GM19438 (cell line): ENCODE results near the gene CTAG1B.
"Not testable (repeated sequence)": the region's sequence is repeated elsewhere in the genome, so short reads cannot be mapped to it uniquely, and the experiment has no call there.

Experiments
- ATAC-seq: cut with Tn5 transposase; IDR thresholded peaks from one replicate; pipeline ENCODE4 v1.9.1; 2021; ENCODE audit warnings: low read depth; ENCODE audit not compliant: unreplicated experiment

Gene CTAG1B

GRCh38 chrX:154619182-154619581 is at the start of gene CTAG1B:
CTAG1B (minus strand) TSS chrX:154619282; CDS start chrX:154619218, 64 bp downstream.
- not testable (repeated sequence) for ATAC-seq

GRCh38 chrX:154661899-154662298 is 42.8 kb upstream of the CTAG1B start:
- ATAC-seq: no peak

GRCh38 chrX:154661170-154661569 is 42.1 kb upstream of the CTAG1B start:
- no peak for ATAC-seq

GRCh38 chrX:154660541-154660940 is 41.5 kb upstream of the CTAG1B start:
- ATAC-seq: no peak

- no peak for ATAC-seq
These were observed 39.9 kb upstream of the CTAG1B start for GRCh38 chrX:154658957-154659356.

- ATAC-seq: no peak
These were observed 39.1 kb upstream of the CTAG1B start for GRCh38 chrX:154658187-154658586.

- ATAC-seq: no peak
These were observed 38.2 kb upstream of the CTAG1B start for GRCh38 chrX:154657226-154657805.

GRCh38 chrX:154655786-154656185 is 36.7 kb upstream of the CTAG1B start:
- no peak for ATAC-seq

GRCh38 chrX:154655346-154655745 is 36.3 kb upstream of the CTAG1B start:
- ATAC-seq: no peak

- ATAC-seq: no peak
These were observed 35.8 kb upstream of the CTAG1B start for GRCh38 chrX:154654925-154655324.

- no peak for ATAC-seq
These were observed 35.3 kb upstream of the CTAG1B start for GRCh38 chrX:154654372-154654771.

GRCh38 chrX:154653413-154653812 is 34.3 kb upstream of the CTAG1B start, which contains the start of gene CTAG2:
CTAG2 (minus strand) TSS chrX:154653579; CDS start chrX:154653515, 64 bp downstream.
- not testable (repeated sequence) for ATAC-seq

GRCh38 chrX:154653048-154653401 is 33.9 kb upstream of the CTAG1B start:
- ATAC-seq: no peak

GRCh38 chrX:154652311-154653047 is 33.4 kb upstream of the CTAG1B start:
- no peak for ATAC-seq

GRCh38 chrX:154650221-154650510 is 31.1 kb upstream of the CTAG1B start:
- ATAC-seq: no peak

- ATAC-seq: no peak
These were observed 30.6 kb upstream of the CTAG1B start for GRCh38 chrX:154649503-154650220.

- no peak for ATAC-seq
These were observed 29.8 kb upstream of the CTAG1B start for GRCh38 chrX:154648931-154649330.

- ATAC-seq: not testable (repeated sequence)
These were observed 26.8 kb upstream of the CTAG1B start for GRCh38 chrX:154645745-154646378.

- not testable (repeated sequence) for ATAC-seq
These were observed 24.6 kb upstream of the CTAG1B start for GRCh38 chrX:154643708-154644107.

- not testable (repeated sequence) for ATAC-seq
These were observed 22.7 kb upstream of the CTAG1B start for GRCh38 chrX:154641740-154642139.

- ATAC-seq: not testable (repeated sequence)
These were observed 14.6 kb upstream of the CTAG1B start for GRCh38 chrX:154633661-154634060.
